ENCODE results near the gene UAP1. TPM values are rescaled to one million over a fixed set of nuclear protein-coding genes. Genes with fewer than 3 reads are reported as not detected.
"Not testable (repeated sequence)": the region's sequence is repeated elsewhere in the genome, so short reads cannot be mapped to it uniquely, and the experiment has no call there.

UAP1 gene
- total RNA-seq, 1 donor: 40.2 TPM

- H3K27me3 ChIP-seq (ENCODE audit: insufficient read depth, low read length): no peaks in the 10 kb centered on the region
- H3K9me3 ChIP-seq (ENCODE audit: low read depth, low read length): no peaks in the 10 kb centered on the region
- H3K4me3 ChIP-seq (ENCODE audit: low read length): no peak overlapping the region
- peaks cover 3% of the 10 kb centered on the region for H3K4me1 ChIP-seq (ENCODE audit: insufficient read depth, low read length)
These were observed 8.8 kb upstream of the UAP1 start for GRCh38 chr1:162552684-162553252.

- no peaks in the 10 kb centered on the region for H3K9me3 ChIP-seq (ENCODE audit: low read depth, low read length)
- H3K27me3 ChIP-seq (ENCODE audit: insufficient read depth, low read length): no peaks in the 10 kb centered on the region
- no peak overlapping the region for H3K4me3 ChIP-seq (ENCODE audit: low read length)
- no peaks in the 10 kb centered on the region for H3K4me1 ChIP-seq (ENCODE audit: insufficient read depth, low read length)
These were observed 7.3 kb upstream of the UAP1 start for GRCh38 chr1:162554258-162554657.

GRCh38 chr1:162557536-162557935 is 4.0 kb upstream of the UAP1 start:
- H3K4me1 ChIP-seq (ENCODE audit: insufficient read depth, low read length): peaks cover 16% of the 10 kb centered on the region

GRCh38 chr1:162560303-162561036 is 1.1 kb upstream of the UAP1 start:
- Histone ChIP-seq H3K4me1 (ENCODE audit: insufficient read depth, low read length) (peaks cover 18% of the 10 kb centered on the region), H3K27me3 (ENCODE audit: insufficient read depth, low read length) (no peaks in the 10 kb centered on the region), H3K9me3 (ENCODE audit: low read depth, low read length) (no peaks in the 10 kb centered on the region), H3K4me3 (ENCODE audit: low read length) (peak overlapping the region; percentile 64)

More at GRCh38 chr1:162557536-162557935, 4.0 kb upstream of the UAP1 start:
- Histone ChIP-seq H3K9me3 (ENCODE audit: low read depth, low read length) (no peaks in the 10 kb centered on the region), H3K27me3 (ENCODE audit: insufficient read depth, low read length) (no peaks in the 10 kb centered on the region), H3K4me3 (ENCODE audit: low read length) (no peak overlapping the region)

- no peaks in the 10 kb centered on the region for H3K9me3 ChIP-seq (ENCODE audit: low read depth, low read length)
- H3K4me1 ChIP-seq (ENCODE audit: insufficient read depth, low read length): peaks cover 18% of the 10 kb centered on the region
- no peaks in the 10 kb centered on the region for H3K27me3 ChIP-seq (ENCODE audit: insufficient read depth, low read length)
- H3K4me3 ChIP-seq (ENCODE audit: low read length): peak overlapping the region; percentile 64
These were observed 396 bp upstream of the UAP1 start for GRCh38 chr1:162561037-162561615.

- H3K4me3 ChIP-seq (ENCODE audit: low read length): no peak overlapping the region
- H3K9me3 ChIP-seq (ENCODE audit: low read depth, low read length): no peaks in the 10 kb centered on the region
- peaks cover 18% of the 10 kb centered on the region for H3K4me1 ChIP-seq (ENCODE audit: insufficient read depth, low read length)
- no peaks in the 10 kb centered on the region for H3K27me3 ChIP-seq (ENCODE audit: insufficient read depth, low read length)
These were observed 927 bp downstream of the UAP1 start for GRCh38 chr1:162562470-162562828.

GRCh38 chr1:162564762-162565218 is 3.3 kb downstream of the UAP1 start:
- Histone ChIP-seq H3K4me3 (ENCODE audit: low read length) (no peak overlapping the region), H3K9me3 (ENCODE audit: low read depth, low read length) (no peaks in the 10 kb centered on the region), H3K27me3 (ENCODE audit: insufficient read depth, low read length) (no peaks in the 10 kb centered on the region), H3K4me1 (ENCODE audit: insufficient read depth, low read length) (peaks cover 18% of the 10 kb centered on the region)

GRCh38 chr1:162565460-162565859 is 3.9 kb downstream of the UAP1 start:
- Histone ChIP-seq H3K9me3 (ENCODE audit: low read depth, low read length) (no peaks in the 10 kb centered on the region), H3K27me3 (ENCODE audit: insufficient read depth, low read length) (no peaks in the 10 kb centered on the region), H3K4me3 (ENCODE audit: low read length) (no peak overlapping the region), H3K4me1 (ENCODE audit: insufficient read depth, low read length) (peaks cover 16% of the 10 kb centered on the region)

- Histone ChIP-seq H3K4me3 (ENCODE audit: low read length) (no peak overlapping the region), H3K27me3 (ENCODE audit: insufficient read depth, low read length) (no peaks in the 10 kb centered on the region), H3K4me1 (ENCODE audit: insufficient read depth, low read length) (peaks cover 12% of the 10 kb centered on the region), H3K9me3 (ENCODE audit: low read depth, low read length) (no peaks in the 10 kb centered on the region)
These were observed 5.3 kb downstream of the UAP1 start for GRCh38 chr1:162566870-162567269.

- H3K4me3 ChIP-seq (ENCODE audit: low read length): no peak overlapping the region
- H3K27me3 ChIP-seq (ENCODE audit: insufficient read depth, low read length): no peaks in the 10 kb centered on the region
- no peaks in the 10 kb centered on the region for H3K9me3 ChIP-seq (ENCODE audit: low read depth, low read length)
- H3K4me1 ChIP-seq (ENCODE audit: insufficient read depth, low read length): peaks cover 3% of the 10 kb centered on the region
These were observed 7.3 kb downstream of the UAP1 start for GRCh38 chr1:162568802-162569201.

- Histone ChIP-seq H3K9me3 (ENCODE audit: low read depth, low read length) (no peaks in the 10 kb centered on the region), H3K4me1 (ENCODE audit: insufficient read depth, low read length) (peaks cover 3% of the 10 kb centered on the region), H3K4me3 (ENCODE audit: low read length) (no peak overlapping the region), H3K27me3 (ENCODE audit: insufficient read depth, low read length) (no peaks in the 10 kb centered on the region)
These were observed 9.2 kb downstream of the UAP1 start for GRCh38 chr1:162570718-162571117.

GRCh38 chr1:162571121-162571520 is 9.6 kb downstream of the UAP1 start:
- not testable (repeated sequence) for H3K4me3 ChIP-seq (ENCODE audit: low read length); H3K27me3 ChIP-seq (ENCODE audit: insufficient read depth, low read length); H3K4me1 ChIP-seq (ENCODE audit: insufficient read depth, low read length); H3K9me3 ChIP-seq (ENCODE audit: low read depth, low read length)

- no peak overlapping the region for H3K4me3 ChIP-seq (ENCODE audit: low read length)
- H3K4me1 ChIP-seq (ENCODE audit: insufficient read depth, low read length): peaks cover 3% of the 10 kb centered on the region
- no peaks in the 10 kb centered on the region for H3K9me3 ChIP-seq (ENCODE audit: low read depth, low read length)
- no peaks in the 10 kb centered on the region for H3K27me3 ChIP-seq (ENCODE audit: insufficient read depth, low read length)
These were observed 10.2 kb downstream of the UAP1 start for GRCh38 chr1:162571696-162572095.

GRCh38 chr1:162573136-162573535 is 11.6 kb downstream of the UAP1 start:
- H3K4me1 ChIP-seq (ENCODE audit: insufficient read depth, low read length): peaks cover 3% of the 10 kb centered on the region
- no peak overlapping the region for H3K4me3 ChIP-seq (ENCODE audit: low read length)
- no peaks in the 10 kb centered on the region for H3K9me3 ChIP-seq (ENCODE audit: low read depth, low read length)
- no peaks in the 10 kb centered on the region for H3K27me3 ChIP-seq (ENCODE audit: insufficient read depth, low read length)

GRCh38 chr1:162578071-162578700 is 16.7 kb downstream of the UAP1 start:
- H3K4me1 ChIP-seq (ENCODE audit: insufficient read depth, low read length): no peaks in the 10 kb centered on the region
- H3K27me3 ChIP-seq (ENCODE audit: insufficient read depth, low read length): no peaks in the 10 kb centered on the region
- no peak overlapping the region for H3K4me3 ChIP-seq (ENCODE audit: low read length)
- H3K9me3 ChIP-seq (ENCODE audit: low read depth, low read length): no peaks in the 10 kb centered on the region
